Midbrain (tissue), 1 donor: Measurements from ENCODE around the gene PSD2.
"Not testable (repeated sequence)": the region's sequence is repeated elsewhere in the genome, so short reads cannot be mapped to it uniquely, and the experiment has no call there.

Experiments used
- DNase-seq: peaks from one replicate; lab custom pipeline; 2025; lab: John Stamatoyannopoulos, UW

Gene PSD2

GRCh38 chr5:139789116-139789844 lies 6.3 kb upstream of the PSD2 start:
- no peak for DNase-seq

DNA sequence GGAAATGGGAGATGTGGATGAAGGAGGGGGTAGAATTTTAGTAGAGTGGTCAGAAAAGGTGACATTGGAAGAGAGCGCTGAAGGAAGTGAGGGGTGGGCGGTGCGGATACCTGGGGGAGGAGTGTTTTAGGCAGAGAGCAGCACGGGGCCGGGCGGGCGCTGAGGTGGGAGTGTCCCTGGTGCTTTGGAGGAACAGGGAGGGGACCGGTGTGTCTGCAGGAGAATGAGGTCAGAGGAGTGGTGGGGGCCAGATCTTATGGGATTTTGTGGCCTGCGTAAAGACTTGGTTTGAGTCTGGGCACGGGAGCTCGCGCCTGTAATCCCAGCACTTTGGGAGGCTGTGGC lies 5.8 kb upstream of the PSD2 start:
- DNase-seq: no peak

GRCh38 chr5:139792218-139792617 lies 3.4 kb upstream of the PSD2 start:
- no peak for DNase-seq

DNA sequence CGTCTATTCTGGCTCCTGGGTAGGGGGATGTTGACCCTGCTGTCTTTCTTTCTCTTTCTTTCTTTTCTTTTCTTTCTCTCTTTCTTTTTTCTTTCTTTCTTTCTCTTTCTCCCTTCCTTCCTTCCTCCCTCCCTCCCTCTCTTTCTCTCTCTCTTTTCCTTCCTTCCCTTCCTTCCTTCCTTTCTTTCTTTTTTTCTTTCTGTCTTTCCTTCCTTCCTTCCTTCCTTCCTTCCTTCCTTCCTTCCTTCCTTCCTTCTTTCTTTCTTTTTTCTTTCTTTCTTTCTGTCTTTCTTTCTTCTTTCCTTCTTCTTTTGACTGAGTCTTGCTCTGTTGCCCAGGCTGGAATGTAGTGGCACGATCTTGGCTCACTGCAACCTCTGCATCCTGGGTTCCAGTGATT lies 3.0 kb upstream of the PSD2 start:
- not testable (repeated sequence) for DNase-seq

- no peak for DNase-seq
These were observed 1.4 kb upstream of the PSD2 start for GRCh38 chr5:139794067-139794846.

DNA sequence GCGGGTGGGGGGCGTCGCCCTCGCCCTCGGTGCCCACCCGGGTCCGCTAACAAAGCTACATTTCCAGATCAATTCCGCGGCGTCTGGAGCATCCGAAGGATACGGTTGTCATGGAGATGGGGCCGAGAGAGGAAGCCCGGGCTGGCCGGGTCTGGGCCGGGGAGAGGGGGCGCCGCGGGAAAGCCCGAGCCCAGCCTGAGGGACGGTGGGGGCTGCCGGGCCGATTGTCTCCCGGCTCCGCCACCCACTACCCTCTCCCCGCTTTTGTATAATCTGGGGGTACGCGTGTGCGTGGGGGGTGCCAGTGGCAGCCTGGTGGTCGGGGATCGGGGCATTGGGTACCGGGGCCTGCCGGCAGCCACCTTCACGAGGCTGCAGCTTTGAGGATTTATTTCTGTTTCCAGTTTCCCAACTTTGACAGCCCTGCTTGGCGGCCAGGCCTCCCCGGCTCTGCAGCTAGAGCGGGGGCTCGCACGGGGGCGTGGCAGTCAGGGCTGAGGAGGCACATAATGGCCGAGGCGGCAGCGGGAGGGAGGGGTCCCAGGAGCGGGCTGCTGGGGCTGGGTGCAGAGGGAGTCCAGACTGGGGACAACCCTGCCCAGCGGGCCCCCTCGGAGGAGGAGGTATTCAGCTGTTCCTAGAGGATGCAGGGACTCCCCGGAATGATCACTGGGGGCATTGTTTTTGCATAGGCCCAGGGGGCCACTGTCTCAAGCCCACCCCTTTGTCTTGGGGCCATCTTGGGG lies 626 bp downstream of the PSD2 start:
- no peak for DNase-seq

GRCh38 chr5:139797335-139797734 lies 1.7 kb downstream of the PSD2 start:
- DNase-seq: no peak

DNA sequence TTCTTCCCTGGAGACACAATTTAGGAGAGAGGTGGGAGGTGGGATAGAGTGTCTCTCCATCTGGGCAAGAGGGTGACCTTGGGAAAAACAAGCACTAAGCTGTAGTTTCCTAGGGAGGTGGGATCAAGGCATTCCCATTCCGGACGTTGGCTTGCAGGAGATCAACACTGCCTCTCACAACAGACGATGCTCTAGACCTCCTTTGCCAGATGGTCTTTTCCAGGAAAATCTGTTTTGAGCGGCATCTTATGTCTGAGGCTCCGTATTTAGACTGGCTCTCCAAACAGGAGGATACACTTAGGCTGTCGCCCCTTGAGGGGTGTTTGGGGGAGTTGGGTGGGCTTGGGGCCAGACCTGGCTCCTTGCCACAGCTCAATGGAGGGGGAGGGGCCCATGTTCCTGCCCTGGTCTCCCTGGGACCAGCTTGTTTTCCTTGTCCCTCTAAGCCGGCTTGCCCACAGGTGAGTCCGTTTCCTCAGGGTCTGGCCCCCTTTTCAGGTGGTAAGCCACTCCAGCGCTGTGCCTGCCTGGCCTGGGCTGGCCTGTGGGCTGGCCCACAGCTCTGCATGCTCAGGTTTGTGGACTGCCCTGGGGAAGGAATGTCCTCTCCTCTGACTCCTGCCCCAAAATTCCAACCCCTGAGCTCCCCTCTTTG lies 2.4 kb downstream of the PSD2 start:
- DNase-seq: no peak

GRCh38 chr5:139798883-139799282 lies 3.3 kb downstream of the PSD2 start:
- no peak for DNase-seq

DNA sequence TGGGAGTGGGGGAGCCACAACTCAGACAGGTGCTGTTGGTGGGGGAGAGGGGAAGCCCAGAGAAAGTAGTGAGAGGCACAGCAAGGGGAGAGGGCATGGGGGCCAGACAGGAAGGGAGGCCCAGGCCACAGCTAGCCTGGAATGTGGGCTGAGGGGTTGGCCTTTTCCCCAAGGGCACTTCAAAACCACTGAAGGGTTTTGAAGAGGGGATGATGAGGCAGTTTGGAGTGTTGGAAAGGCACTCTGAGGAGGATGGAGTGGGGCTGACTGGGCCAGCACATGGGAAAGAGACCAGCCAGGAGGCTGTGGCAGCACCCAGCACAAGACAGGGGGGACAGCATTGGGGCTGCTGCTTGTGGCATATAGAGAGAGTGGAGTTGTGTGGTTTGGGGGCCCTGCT lies 3.8 kb downstream of the PSD2 start:
- DNase-seq: no peak

GRCh38 chr5:139803978-139804377 lies 8.4 kb downstream of the PSD2 start:
- DNase-seq: no peak

DNA sequence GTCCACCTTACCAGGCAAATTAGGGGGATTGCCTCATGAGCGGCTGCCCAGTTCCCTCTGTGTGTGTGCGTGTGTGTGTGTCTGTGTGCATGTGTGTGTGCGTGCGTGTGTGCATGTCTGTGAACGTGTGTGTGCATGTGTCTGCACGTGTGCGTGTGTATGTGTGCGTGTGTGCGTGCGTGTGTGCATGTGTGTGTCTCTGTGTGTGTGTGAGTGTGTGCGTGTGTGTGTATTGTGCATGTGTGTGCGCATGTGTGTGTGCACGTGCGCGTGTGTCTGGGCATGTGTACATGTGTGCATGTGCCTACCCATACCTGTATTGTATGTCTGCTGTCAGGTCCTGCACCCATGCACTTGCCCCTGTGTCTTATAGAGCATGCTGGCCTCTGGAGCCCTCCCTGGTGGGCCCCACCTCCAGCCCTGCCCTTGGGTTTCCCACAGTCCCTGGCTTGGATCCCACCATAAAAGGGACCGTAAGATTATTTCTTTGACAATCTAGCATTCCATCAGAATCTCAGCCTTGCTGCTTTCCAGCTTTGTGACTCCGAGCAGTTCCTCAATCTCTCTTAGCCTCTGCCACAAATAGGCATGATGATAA lies 9.3 kb downstream of the PSD2 start:
- no peak for DNase-seq

DNA sequence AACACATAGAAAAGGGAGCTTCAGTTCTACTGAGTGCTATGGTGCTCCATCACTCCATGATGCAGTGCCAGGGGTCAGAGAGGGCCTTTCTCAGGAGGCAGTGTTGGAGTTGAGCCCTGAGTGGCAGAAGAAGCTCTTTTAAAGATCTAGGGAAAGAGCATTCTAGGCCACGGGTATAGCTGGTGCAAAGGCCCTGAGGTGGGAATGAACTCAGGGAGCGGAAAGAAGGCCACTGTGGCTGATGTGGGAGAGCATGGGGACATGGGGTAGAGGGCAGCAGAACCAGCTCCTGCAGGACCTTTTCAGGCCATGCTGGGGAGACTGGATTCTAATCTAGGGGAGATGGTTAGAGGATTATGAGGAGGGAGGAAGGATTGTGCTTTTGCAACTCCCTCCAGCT lies 9.9 kb downstream of the PSD2 start:
- DNase-seq: no peak

- DNase-seq: peak; percentile 61
These were observed 10.5 kb downstream of the PSD2 start for GRCh38 chr5:139806111-139806510.

- peak; percentile 69 for DNase-seq
These were observed 11.4 kb downstream of the PSD2 start for GRCh38 chr5:139806726-139807646.

DNA sequence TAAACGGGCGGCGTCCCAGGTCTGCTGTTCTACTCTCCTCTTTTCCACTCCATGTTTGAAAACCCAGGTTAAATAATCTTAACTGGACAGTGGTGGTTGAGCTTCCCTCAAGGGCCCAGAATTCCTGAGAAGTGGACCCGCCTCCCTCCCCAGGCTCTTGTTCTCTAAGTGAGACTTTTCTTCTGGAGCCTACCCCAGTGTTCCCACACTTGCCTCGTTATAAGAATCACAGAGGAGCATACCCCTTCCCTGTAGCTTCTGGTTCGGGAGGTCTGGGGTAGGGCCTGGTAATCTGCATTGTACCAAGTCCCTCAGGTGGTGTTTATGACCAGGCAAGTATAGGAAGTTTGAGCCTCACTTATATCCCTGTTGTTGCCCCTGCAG lies 12.0 kb downstream of the PSD2 start:
- DNase-seq: no peak

DNA sequence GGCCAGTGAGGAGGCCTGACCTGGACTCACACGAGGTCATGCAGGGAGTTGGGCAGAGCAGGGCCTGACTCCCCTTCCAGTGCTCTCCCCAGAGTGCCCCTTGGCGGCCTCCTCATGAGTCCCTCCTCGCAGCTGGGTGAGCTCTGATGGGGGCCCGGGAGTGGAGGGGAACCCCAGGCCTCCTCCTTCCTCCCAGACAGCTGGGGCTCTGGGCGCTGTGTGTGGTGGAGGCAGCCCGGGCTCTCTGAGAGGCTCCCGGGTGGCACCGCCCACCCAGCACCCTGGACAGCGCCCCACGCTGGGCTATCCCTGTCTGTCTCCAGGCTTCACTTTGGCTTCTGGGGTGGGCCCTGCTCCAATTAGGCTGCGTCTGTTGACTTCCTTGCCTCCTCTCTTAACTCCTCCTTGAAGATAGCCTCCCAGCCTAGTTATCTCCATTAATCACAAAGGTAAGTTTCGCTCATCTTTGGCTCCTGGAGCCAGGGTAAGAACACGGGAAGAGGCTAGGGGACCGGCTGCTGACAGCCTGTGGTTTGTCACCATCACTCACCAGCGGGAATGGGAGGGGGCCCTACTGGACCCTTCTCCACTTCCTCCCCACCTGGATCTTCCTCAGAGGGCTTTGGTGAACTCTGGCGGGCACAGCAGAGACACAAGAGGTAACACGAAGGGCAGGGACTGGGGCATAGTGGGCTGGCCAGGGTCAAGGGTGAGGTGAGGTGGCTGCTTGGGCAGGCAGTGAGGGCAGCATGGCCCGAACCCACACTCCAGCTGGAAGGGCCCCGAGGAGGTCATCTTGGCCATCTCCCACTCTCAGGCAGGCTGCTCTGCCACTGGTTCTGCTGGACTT lies 13.1 kb downstream of the PSD2 start:
- no peak for DNase-seq

DNA sequence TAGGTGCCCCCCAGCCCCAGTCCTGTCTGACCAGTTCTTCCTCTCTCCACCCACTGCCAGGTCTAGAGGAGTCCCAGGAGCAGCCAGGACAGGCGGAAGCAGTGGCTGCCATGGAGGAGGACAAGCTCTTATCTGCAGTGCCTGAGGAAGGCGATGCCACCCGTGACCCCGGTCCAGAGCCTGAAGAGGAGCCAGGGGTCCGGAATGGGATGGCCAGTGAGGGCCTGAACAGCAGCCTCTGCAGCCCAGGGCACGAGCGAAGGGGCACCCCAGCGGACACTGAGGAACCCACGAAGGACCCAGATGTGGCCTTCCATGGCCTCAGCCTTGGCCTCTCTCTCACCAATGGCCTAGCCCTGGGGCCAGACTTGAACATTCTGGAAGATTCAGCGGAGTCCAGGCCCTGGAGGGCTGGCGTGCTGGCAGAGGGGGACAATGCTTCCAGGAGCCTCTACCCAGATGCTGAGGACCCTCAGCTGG lies 13.8 kb downstream of the PSD2 start:
- no peak for DNase-seq

- DNase-seq: peak; percentile 59
These were observed 15.0 kb downstream of the PSD2 start for GRCh38 chr5:139810341-139811273.
